ENCODE data around the gene KPNB1. TPM values are rescaled to one million over a fixed set of nuclear protein-coding genes. Genes with fewer than 3 reads are reported as not detected.

The KPNB1 gene
- polyA plus RNA-seq, 2 of the 4 experiments (the other 2 are of a cell fraction), result 315 to 358 TPM

- TF ChIP-seq CTCF (IDR thresholded peaks at IDR 0.05) (no peak), RAD21 (conservative IDR thresholded peaks at IDR 0.05 in 1 of 2, IDR thresholded peaks at IDR 0.05 in 1 of 2) (no peak), HEYL (CRISPR knock-in tag; IDR thresholded peaks at IDR 0.05) (no peak), RARB (CRISPR knock-in tag; IDR thresholded peaks at IDR 0.05) (no peak), SMC3 (IDR thresholded peaks at IDR 0.05) (no peak)
Observed at GRCh38 chr17:47719411-47720152, 69.9 kb downstream of the KPNB1 start (continued).

GRCh38 chr17:47720196-47720595 lies 70.5 kb downstream of the KPNB1 start:
- CTCF ChIA-PET, result interaction anchor here (2.3 to 2.9 kb wide), 2 partner anchors 13 to 22 kb away, joined by 9 to 31 read pairs; partner anchors contain the start of gene TBX21

GRCh38 chr17:47720754-47721533 lies 71.2 kb downstream of the KPNB1 start:
- FAIRE-seq (no peak), ATAC-seq (peak in 1 of 2 experiments; percentile 8; a peak in 2 of 6 replicates), DNase-seq (ENCODE audit: low read depth in 1 of 2, low spot score in 1 of 2) (no peak)
- TF ChIP-seq POLR2A (IDR thresholded peaks at IDR 0.05; ENCODE audit: low read length) (no peak), TFCP2L1 (CRISPR knock-in tag; IDR thresholded peaks at IDR 0.05) (no peak), PBX3 (IDR thresholded peaks at IDR 0.05) (no peak), RCOR1 (IDR thresholded peaks at IDR 0.05; ENCODE audit: low read depth, low read length) (no peak), RNF2 (IDR thresholded peaks at IDR 0.05; ENCODE audit: borderline replicate concordance, low read depth) (no peak), HMGXB4 (CRISPR knock-in tag; IDR thresholded peaks at IDR 0.05; ENCODE audit: borderline replicate concordance) (no peak), MAX (IDR thresholded peaks at IDR 0.05) (peak; percentile 59), E2F6 (IDR thresholded peaks at IDR 0.05; ENCODE audit: borderline replicate concordance, low read depth) (peak; percentile 69; the same call in 1 of the 2 replicates), FOSL2 (IDR thresholded peaks at IDR 0.05) (no peak), FOSL2 (CRISPR knock-in tag; IDR thresholded peaks at IDR 0.05) (no peak)
- Histone ChIP-seq H3K4me3 (no peak overlapping the region), H3K9me3 (no peaks in the 10 kb centered on the region), H3K27ac (peak overlapping the region in 1 of 2 experiments; percentile 29; a peak in 2 of 6 replicates), H3K4me1 (peaks cover 13% of the 10 kb centered on the region), H3K4me2 (peak overlapping the region; percentile 56)
- WGBS (ENCODE audit: missing lambda C conversion rate), result 38% methylated on average over 29 of the region's 36 CpGs
- POLR2A ChIA-PET, result interaction anchor here (0.5 kb wide), 1 partner anchor 71 kb away, joined by 4 read pairs; no protein-coding TSS in a partner anchor
- CTCF ChIA-PET, result interaction anchor here (1.0 to 1.6 kb wide), 2 partner anchors 22 to 23 kb away, joined by 4 to 6 read pairs; no protein-coding TSS in a partner anchor

More at GRCh38 chr17:47720196-47720595, 70.5 kb downstream of the KPNB1 start:
- FAIRE-seq, result no peak
- Histone ChIP-seq H3K9me3 (no peaks in the 10 kb centered on the region), H3K4me2 (no peak overlapping the region), H3K4me3 (no peak overlapping the region), H3K27ac (no peak overlapping the region), H3K4me1 (peaks cover 13% of the 10 kb centered on the region)
- ATAC-seq, result no peak
- DNase-seq (ENCODE audit: low read depth in 1 of 2, low spot score in 1 of 2), result no peak
- POLR2A ChIA-PET, result no interaction called here
- 81% methylated on average over 11 of the region's 11 CpGs for WGBS (ENCODE audit: missing lambda C conversion rate)
- no peak for TF ChIP-seq CHD2 (IDR thresholded peaks at IDR 0.05; ENCODE audit: low read length, partially characterized antibody)
- TF ChIP-seq PBX3 (IDR thresholded peaks at IDR 0.05), result no peak

Measured in A549 (cell line).